Lower leg skin (tissue), 3 donors: ENCODE data around the gene PPP1R12A.

Experiments used
- CTCF ChIP-seq, 3 donors: fragments of 450-650 bp; IDR thresholded peaks; one replicate each; pipeline ENCODE4 v1.5.1; 2016; ENCODE audit warnings: antibody characterized with exemption in 3 of 3, mild to moderate bottlenecking in 3 of 3, moderate library complexity in 2 of 3
- POLR2A ChIP-seq, 2 donors: fragments of 450-650 bp; IDR thresholded peaks; one replicate each; pipeline ENCODE4 v1.6.1; 2016 to 2017; ENCODE audit warnings: antibody characterized with exemption in 2 of 2, mild to moderate bottlenecking in 1 of 2, moderate library complexity in 1 of 2

DNA sequence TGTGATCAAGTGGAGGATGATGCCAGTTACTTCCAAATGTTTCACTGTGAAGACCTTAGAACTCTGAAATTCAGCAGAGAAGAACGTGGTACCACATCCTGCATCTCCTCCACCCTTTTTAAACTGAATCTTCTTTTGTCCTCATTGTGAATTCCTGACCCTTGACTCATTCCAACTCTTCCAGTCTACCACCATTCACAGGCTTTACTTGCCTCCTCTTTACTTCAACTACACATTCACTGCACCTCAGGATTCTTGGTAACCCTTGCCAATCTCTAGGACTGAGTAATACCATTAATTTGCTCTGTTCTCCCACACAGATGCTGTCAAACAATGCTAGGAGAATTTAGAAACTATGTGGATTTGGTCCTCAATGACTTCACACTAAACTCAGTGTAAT, 37.3 kb downstream of the PPP1R12A start:
- TF ChIP-seq CTCF (IDR thresholded peaks at IDR 0.05) = no peak
- TF ChIP-seq POLR2A (IDR thresholded peaks at IDR 0.05) = no peak
